Bronchial epithelial cell (primary cell): Measurements from ENCODE around the gene ABCA3. TPM values are rescaled to one million over a fixed set of nuclear protein-coding genes. Genes with fewer than 3 reads are reported as not detected.
A peak's percentile ranks its signal among the peaks of the same experiment; 100 is the strongest.

Source experiments
- DNase-seq: peaks from one replicate; pipeline ENCODE4 v3.0.0-alpha.2; 2010; ENCODE audit warnings: low read depth
- FAIRE-seq: peaks from 2 replicates; lab custom pipeline; 2011; peaks lifted over from hg19 to GRCh38; lab: Jason Lieb, UNC
- H3K27me3 ChIP-seq: 2 replicates; pipeline ENCODE4 v1.5.1; 2011; ENCODE audit warnings: low read length; ENCODE audit not compliant: control insufficient read depth, insufficient read depth
- H3K36me3 ChIP-seq: 2 replicates; pipeline ENCODE4 v1.5.1; 2011; ENCODE audit warnings: low read length; ENCODE audit not compliant: control insufficient read depth, insufficient read depth
- H3K4me3 ChIP-seq: 2 replicates; pipeline ENCODE4 v1.5.1; 2011; ENCODE audit warnings: mild to moderate bottlenecking, low read depth, low read length, control low read depth
- CTCF ChIP-seq: IDR thresholded peaks from 2 replicates; pipeline ENCODE4 v1.5.1; 2011; ENCODE audit warnings: mild to moderate bottlenecking, moderate library complexity, low read length, control low read depth, inconsistent platforms; ENCODE audit not compliant: insufficient read depth, severe bottlenecking
- total RNA-seq: library from RNA; depleted of rRNA; stranded (reverse); fragments of >200 nt; gene quantifications from 2 replicates; pipeline ENCODE4 v1.2.1, GENCODE V29; 2014

ABCA3 gene
- total RNA-seq, 1 donor from 2014 or later = under 0.01 TPM

- H3K4me3 ChIP-seq = no peak overlapping the region
- no peaks in the 10 kb centered on the region for H3K27me3 ChIP-seq
- TF ChIP-seq CTCF = no peak
- no peak for FAIRE-seq
- H3K36me3 ChIP-seq = no peaks in the 10 kb centered on the region
- DNase-seq = no peak
These were observed 20.9 kb downstream of the ABCA3 start for GRCh38 chr16:2319606-2320005.

- Histone ChIP-seq H3K27me3 (no peaks in the 10 kb centered on the region), H3K36me3 (no peaks in the 10 kb centered on the region), H3K4me3 (no peak overlapping the region)
- no peak for FAIRE-seq
- no peak for TF ChIP-seq CTCF
- DNase-seq = no peak
These were observed 23.1 kb downstream of the ABCA3 start for GRCh38 chr16:2317231-2318020.

GRCh38 chr16:2308089-2308962, 32.2 kb downstream of the ABCA3 start:
- no peak for DNase-seq

GRCh38 chr16:2299915-2300192, 40.7 kb downstream of the ABCA3 start:
- Histone ChIP-seq H3K36me3 (no peaks in the 10 kb centered on the region), H3K27me3 (no peaks in the 10 kb centered on the region), H3K4me3 (no peak overlapping the region)
- TF ChIP-seq CTCF = no peak
- DNase-seq (no peak), FAIRE-seq (peak; percentile 40)

More at GRCh38 chr16:2308089-2308962, 32.2 kb downstream of the ABCA3 start:
- no peaks in the 10 kb centered on the region for H3K27me3 ChIP-seq
- TF ChIP-seq CTCF = no peak
- no peak for FAIRE-seq
- H3K4me3 ChIP-seq = no peak overlapping the region
- H3K36me3 ChIP-seq = no peaks in the 10 kb centered on the region

- Histone ChIP-seq H3K4me3 (no peak overlapping the region), H3K36me3 (no peaks in the 10 kb centered on the region), H3K27me3 (no peaks in the 10 kb centered on the region)
- TF ChIP-seq CTCF = no peak
- no peak for DNase-seq
- no peak for FAIRE-seq
These were observed 41.2 kb downstream of the ABCA3 start for GRCh38 chr16:2299121-2299914.
